AG04450 (cell line): ENCODE data around the gene RCBTB2. TPM values are rescaled to one million over a fixed set of nuclear protein-coding genes. Genes with fewer than 3 reads are reported as not detected.

Experiments
- CTCF ChIA-PET: fragments of 300-600, 350-600 bp; formaldehyde crosslinking; extraction: SDS; loops from one replicate; lab custom pipeline; 2022; ENCODE audit warnings: antibody characterized with exemption, inconsistent platforms; lab: Charles Lee
- POLR2A ChIA-PET: fragments of 350-600 bp; formaldehyde crosslinking; extraction: SDS; loops from one replicate; lab custom pipeline; 2021; ENCODE audit warnings: antibody characterized with exemption, inconsistent platforms; lab: Yijun Ruan, JAX
- DNase-seq: peaks from one replicate; pipeline ENCODE4 v3.0.0-alpha.2; 2011; ENCODE audit warnings: low read depth, low spot score
- H3K27ac ChIP-seq: one replicate; pipeline ENCODE4 v1.5.1; 2012; ENCODE audit warnings: low read depth, low read length, control low read depth
- H3K27me3 ChIP-seq: one replicate; pipeline ENCODE4 v1.6.0; 2012; ENCODE audit warnings: low read length; ENCODE audit not compliant: control insufficient read depth, insufficient read depth
- H3K4me3 ChIP-seq: 2 replicates; pipeline ENCODE4 v1.5.1; 2011; ENCODE audit warnings: mild to moderate bottlenecking, low read depth, low read length, control low read depth
- H3K9me3 ChIP-seq: 2 replicates; pipeline ENCODE4 v1.5.1; 2012; ENCODE audit warnings: low read length; ENCODE audit not compliant: control insufficient read depth, insufficient read depth
- CTCF ChIP-seq: IDR thresholded peaks from 2 replicates; pipeline ENCODE4 v1.5.1; 2011; ENCODE audit warnings: low read depth, low read length, control low read depth, inconsistent platforms
- polyA plus RNA-seq: library from polyadenylated mRNA; depleted of rRNA; stranded (reverse); fragments of >200 nt; gene quantifications from 2 replicates; pipeline ENCODE4 v1.2.3, GENCODE V29; 2011

The RCBTB2 gene
- polyA plus RNA-seq, 1 experiment, result 10.9 TPM

GRCh38 chr13:48563626-48564025 is 30.7 kb upstream of the RCBTB2 start:
- ChIA-PET POLR2A (no interaction called here), CTCF (interaction anchor here (2.6 kb wide), 1 partner anchor 17 kb away, joined by 13 read pairs; no protein-coding TSS in a partner anchor)
- Histone ChIP-seq H3K27ac (no peak overlapping the region), H3K9me3 (no peaks in the 10 kb centered on the region), H3K27me3 (no peaks in the 10 kb centered on the region), H3K4me3 (no peak overlapping the region)
- TF ChIP-seq CTCF, result no peak
- DNase-seq, result no peak

- Histone ChIP-seq H3K9me3 (no peaks in the 10 kb centered on the region), H3K27ac (no peak overlapping the region), H3K4me3 (no peak overlapping the region), H3K27me3 (no peaks in the 10 kb centered on the region)
- CTCF ChIA-PET, result interaction anchor here (0.7 to 2.0 kb wide), 2 partner anchors 18 to 468 kb away, joined by 7 to 14 read pairs; partner anchors contain the start of gene MED4
- no peak for TF ChIP-seq CTCF
- POLR2A ChIA-PET, result no interaction called here
- DNase-seq, result no peak
These were observed 29.6 kb upstream of the RCBTB2 start for GRCh38 chr13:48562296-48563066.

GRCh38 chr13:48561466-48562235 is 28.8 kb upstream of the RCBTB2 start:
- Histone ChIP-seq H3K27me3 (no peaks in the 10 kb centered on the region), H3K9me3 (no peaks in the 10 kb centered on the region), H3K27ac (no peak overlapping the region), H3K4me3 (no peak overlapping the region)
- DNase-seq, result no peak
- ChIA-PET POLR2A (no interaction called here), CTCF (interaction anchor here (1.0 to 2.0 kb wide), 2 partner anchors 18 to 82 kb away, joined by 3 to 14 read pairs; no protein-coding TSS in a partner anchor)
- TF ChIP-seq CTCF, result no peak

GRCh38 chr13:48560657-48561337 is 27.9 kb upstream of the RCBTB2 start:
- H3K4me3 ChIP-seq, result no peak overlapping the region
- no peak for TF ChIP-seq CTCF
- ChIA-PET CTCF (interaction anchor here (1.0 to 2.0 kb wide), 2 partner anchors 19 to 81 kb away, joined by 3 to 14 read pairs; no protein-coding TSS in a partner anchor), POLR2A (no interaction called here)
- no peak overlapping the region for H3K27ac ChIP-seq
- H3K27me3 ChIP-seq, result no peaks in the 10 kb centered on the region
- no peaks in the 10 kb centered on the region; the same call in 1 of the 2 replicates for H3K9me3 ChIP-seq
- DNase-seq, result no peak
